HL-60/S4 treated with retinoic acid at 250 ng/mL for 4 days and 3 days (cell line): ENCODE measurements around the gene ITPR2.
"Not testable (repeated sequence)": the region's sequence is repeated elsewhere in the genome, so short reads cannot be mapped to it uniquely, and the experiment has no call there.

Experiments
- in situ Hi-C: fragments of 300-500 bp; cut with MboI; formaldehyde crosslinking; loops from 2 replicates; pipeline ENCODE4 v1.7.0; 2022; ENCODE audit warnings: low sequenced_read_pairs

ITPR2 gene

DNA sequence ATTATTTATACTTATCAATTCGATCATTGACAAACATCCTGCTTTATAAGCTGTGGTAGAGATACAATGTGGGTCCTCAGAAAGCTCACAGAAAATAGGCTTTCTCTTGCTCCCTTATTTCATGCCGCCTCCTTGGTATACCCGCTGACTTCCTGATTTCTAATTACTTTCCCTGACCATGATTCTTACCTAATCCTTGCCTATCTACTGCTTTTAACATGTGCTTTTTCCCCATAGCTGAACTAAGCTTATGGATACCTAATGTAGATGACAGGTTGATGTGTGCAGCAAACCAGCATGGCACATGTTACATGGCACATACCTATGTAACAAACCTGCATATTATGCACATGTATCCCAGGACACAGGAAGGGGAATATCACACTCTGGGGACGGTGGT, 65.1 kb downstream of the ITPR2 start:
- in situ Hi-C loops = no loop called here

- in situ Hi-C loops = no loop called here
Observed at GRCh38 chr12:26767116-26767515, 65.9 kb downstream of the ITPR2 start.

- in situ Hi-C loops = no loop called here
Observed at GRCh38 chr12:26762186-26762585, 70.8 kb downstream of the ITPR2 start.

DNA sequence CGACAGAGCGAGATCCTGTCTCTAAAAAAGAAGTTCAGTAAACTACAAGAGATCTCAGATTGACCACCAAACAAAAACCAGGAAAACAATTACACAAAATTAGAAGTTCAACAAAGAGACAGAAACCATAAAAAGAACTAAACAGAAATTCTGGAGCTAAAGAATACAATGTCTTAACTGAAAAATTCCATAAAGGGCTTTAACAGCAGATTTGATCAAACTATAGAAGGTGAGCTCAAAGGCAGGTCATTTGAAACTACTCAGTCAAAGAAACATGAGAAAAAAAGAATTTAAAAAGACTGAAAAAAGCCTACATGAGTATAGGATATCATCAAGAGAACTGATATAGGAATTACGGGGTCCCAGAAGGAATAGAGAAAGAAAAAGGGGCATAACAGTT, 71.2 kb downstream of the ITPR2 start:
- in situ Hi-C loops = no loop called here

DNA sequence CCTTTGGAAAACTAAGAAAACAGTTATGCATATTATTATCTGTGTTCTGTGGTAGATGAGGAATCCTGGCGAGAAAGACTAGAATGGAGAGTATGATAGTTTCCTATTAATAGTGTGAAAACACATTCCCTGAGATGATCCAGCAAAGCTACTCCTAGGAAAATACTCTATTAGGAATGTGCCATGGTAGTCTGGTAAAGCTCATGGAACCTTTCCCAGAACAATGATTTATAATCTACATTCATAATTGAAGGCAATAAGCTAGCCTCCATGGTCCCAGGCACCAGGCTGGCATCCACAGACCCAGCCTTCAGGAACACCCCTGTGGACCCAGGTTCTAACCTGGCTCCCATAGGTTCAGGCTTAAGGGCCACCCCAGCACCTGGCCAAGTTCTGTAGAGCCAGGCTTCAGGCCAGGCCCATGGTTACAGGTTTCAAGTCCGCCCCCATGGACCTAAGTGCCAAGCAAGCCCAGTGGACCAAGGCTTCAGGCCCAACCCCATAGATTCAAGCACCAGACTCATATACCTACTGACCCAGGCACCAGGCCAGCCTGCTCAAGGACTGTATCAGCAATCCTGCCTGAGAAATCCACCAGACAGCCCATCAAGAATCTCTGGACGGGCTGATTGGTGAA, 72.2 kb downstream of the ITPR2 start:
- in situ Hi-C loops = no loop called here

- in situ Hi-C loops = not testable (repeated sequence)
Observed at GRCh38 chr12:26755362-26755761, 77.6 kb downstream of the ITPR2 start.

- in situ Hi-C loops = no loop called here
Observed at GRCh38 chr12:26754148-26754547, 78.8 kb downstream of the ITPR2 start.

- in situ Hi-C loops = no loop called here
Observed at GRCh38 chr12:26751179-26751578, 81.8 kb downstream of the ITPR2 start.

DNA sequence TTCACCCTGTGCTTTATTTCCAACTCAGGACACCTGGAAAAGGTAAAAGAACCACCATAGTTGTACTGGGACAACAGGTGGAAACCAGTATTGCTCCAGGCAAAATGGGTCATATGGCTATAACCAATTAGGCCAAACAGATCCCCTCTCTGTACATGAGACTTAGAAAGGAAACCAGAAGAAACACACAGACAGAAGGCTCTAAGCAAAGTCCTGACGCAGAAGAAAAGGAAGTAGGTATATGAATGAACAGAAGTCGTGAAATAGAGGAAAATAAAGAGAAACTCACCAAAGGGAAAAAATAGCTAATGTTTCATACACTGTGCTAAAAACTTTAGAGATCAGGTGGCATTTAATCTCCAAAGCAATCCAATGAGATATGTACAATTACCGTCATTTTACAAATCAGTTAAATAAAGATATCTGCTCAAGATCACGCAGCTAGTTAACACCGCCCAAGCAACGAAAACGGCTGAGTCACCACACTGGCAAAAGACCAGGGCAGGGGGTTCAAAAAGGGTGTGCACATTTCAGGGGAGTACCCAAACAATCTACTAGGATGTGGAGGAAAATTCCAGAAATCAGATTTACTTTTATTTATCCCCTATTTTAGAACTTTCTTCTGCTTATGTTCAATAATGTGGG, 82.3 kb downstream of the ITPR2 start:
- in situ Hi-C loops = no loop called here

DNA sequence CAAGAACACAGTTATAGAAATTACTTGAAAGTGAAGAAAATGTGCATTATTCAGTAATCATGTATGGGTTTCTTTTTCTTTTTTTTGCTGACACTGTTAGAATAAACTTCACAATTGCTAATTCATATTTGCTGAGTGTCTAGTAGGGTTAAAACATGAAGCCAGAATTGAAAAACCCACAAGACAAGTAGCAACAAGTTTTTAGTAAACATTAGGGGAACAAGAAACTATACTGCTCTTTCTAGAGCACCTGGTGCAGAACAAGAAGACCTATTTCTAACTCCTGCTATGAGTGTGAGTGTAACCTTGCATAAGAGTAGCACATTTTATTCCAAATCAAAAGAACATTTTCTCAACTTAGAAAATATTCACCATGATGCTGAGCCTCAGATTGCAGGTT, 83.2 kb downstream of the ITPR2 start:
- in situ Hi-C loops = no loop called here

DNA sequence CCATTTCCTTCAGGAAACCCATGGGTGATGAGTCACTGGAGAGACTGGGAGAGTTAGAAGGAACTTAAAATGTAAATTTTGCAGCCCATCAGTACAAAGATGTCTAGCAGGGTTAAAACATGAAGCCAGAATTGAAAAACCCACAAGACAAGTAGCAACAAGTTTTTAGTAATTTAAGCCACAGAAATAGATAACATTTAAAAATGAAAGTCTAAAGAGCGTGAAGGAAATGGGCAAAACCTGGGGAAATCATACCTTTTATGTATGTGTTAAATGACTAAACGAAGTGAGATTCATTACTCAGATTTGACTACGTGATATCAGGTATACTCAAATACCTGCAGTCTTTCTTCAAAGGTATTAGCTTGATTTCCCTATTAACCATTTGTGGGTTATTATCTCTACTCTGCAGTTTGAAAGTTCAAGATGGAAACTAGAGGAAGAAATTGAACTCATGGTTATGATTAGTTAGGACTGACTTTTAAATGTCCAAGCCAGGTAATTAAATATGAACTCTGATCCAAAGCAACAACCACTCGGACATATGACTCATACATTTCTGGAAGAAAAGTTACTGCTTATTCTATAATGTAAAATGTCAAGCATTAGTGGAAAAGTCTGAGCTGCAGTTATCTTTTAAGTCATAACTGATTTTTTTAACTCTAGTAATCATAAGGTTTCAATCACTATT, 84.1 kb downstream of the ITPR2 start:
- in situ Hi-C loops = no loop called here

GRCh38 chr12:26748412-26748740, 84.6 kb downstream of the ITPR2 start:
- in situ Hi-C loops = no loop called here

DNA sequence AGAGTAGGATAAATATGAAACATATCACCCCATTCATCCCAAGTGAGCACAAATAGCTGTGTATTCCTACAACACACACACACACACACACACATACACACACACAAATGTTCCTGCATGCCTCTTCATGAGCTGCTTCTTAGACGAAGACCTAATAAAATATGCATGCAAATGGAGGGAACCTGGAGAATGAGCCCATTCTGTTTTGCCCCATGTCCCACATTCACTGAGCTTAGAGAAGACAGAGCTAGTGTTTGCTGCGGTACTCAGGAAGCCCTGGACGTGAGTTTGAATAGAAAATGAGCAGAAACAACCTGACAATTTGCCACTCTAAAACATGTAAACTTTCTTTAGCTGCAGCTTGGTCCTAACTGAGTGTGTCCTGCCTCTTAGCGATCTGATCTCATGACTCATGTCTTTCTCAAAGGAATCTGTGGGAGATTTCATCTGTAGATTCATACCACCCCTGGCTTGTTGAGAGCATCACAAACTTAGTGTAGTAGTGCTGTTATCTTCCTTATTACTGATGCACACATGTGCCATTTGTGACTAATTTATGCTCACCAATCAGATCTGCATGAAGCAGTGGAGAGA, 86.8 kb downstream of the ITPR2 start:
- in situ Hi-C loops = no loop called here

DNA sequence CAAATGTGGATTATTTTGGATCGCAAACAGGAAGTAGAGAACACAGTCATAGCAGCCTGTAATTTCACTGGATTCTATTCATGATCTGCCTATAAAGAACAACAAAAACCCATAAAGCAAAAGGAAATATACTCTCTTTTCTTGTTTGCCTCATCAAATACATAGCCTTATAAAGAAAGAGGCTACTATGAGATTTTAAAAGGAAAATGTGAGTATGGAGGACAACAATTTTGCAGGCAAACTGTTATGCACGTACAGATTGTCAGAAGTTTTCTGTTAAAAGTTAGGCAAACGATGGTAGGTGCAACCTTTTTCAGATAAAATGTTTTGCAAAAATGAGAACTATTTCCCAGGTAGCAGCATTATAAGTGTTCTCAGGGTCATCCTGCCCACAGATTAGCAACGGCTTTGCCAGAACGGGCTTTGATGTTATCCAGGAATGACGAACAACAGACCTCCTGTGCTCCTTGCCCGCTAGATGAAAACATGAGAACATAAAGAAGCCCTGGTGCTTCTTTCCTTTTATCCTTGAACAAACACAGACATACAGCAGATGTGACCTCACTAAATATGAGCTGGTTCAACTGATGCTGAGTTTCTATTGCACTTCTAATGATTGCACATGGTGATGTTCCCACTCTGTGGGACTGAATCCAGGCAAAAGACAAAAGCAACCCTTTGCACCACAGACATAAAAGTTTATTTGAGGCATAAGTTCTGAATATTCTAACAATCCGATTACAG, 88.1 kb downstream of the ITPR2 start:
- in situ Hi-C loops = no loop called here

GRCh38 chr12:26744042-26744626, 88.9 kb downstream of the ITPR2 start:
- in situ Hi-C loops = no loop called here

- in situ Hi-C loops = no loop called here
Observed at GRCh38 chr12:26741584-26742227, 91.3 kb downstream of the ITPR2 start.

GRCh38 chr12:26740991-26741390, 92.0 kb downstream of the ITPR2 start:
- in situ Hi-C loops = no loop called here

DNA sequence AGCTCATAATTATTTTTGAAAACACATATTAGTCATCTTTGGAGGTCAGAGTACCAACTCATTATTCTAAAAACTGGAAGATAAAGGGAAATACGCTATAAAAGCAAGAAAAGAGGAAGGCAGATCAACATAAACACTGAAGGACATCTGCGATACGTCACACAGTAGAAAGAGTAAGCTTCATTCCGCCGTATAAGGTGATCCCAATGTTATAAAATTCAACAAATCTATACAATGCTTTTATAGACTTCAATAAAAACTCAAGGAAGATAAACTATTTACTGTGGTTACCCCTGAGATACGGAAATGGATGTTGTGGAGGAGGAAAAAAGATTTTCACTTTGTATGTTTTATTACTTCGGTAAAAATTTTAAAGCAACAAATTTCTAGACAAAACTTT, 92.6 kb downstream of the ITPR2 start:
- in situ Hi-C loops = no loop called here

DNA sequence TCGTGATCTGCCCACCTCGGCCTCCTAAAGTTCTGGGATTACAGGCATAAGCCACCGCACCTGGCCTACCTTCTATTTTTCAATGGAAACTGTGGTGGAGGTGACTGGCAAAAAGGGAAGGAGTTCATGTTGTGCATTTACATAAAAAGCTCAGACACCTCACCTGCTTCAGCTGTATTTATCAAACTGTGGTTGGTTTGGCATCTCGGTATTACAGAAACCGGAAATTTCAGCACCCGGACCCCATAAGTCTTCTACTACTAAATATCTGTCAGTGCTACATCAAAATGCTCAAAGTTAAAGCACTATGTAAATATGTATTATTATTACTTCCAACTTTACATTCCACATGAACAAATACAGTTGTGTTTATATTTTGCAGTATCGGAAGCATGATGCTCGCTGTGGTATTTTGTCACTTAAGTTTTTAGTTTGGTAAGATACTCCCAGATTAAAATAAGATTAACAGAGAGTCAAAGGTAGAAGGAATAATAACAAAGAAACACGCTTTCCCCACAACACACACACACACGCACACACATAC, 95.4 kb downstream of the ITPR2 start:
- in situ Hi-C loops = no loop called here
